Kidney (tissue), 14 donors: ENCODE measurements around the gene CADPS2. TPM values are rescaled to one million over a fixed set of nuclear protein-coding genes. Genes with fewer than 3 reads are reported as not detected.

Experiments
- DNase-seq, 5 donors: peaks; one replicate each; pipeline ENCODE4 v3.0.0-alpha.2; 2013 to 2020
- FAIRE-seq: peaks from 2 replicates; lab custom pipeline; 2012; peaks lifted over from hg19 to GRCh38; lab: Jason Lieb, UNC
- H3K27ac ChIP-seq, 2 donors: one replicate each; pipeline ENCODE4 v1.7.0; 2013; ENCODE audit warnings: low read depth in 2 of 2, low read length in 2 of 2, inconsistent platforms in 1 of 2
- H3K27me3 ChIP-seq: one replicate; pipeline ENCODE4 v1.7.1; 2013; ENCODE audit warnings: low read length, inconsistent platforms; ENCODE audit not compliant: control insufficient read depth, insufficient read depth
- H3K36me3 ChIP-seq, 3 donors: one replicate each; pipeline versions ENCODE4 v1.7.0 to v1.7.1; 2013; ENCODE audit warnings: low read length in 3 of 3, control low read depth in 1 of 3, inconsistent platforms in 1 of 3; ENCODE audit not compliant: insufficient read depth in 3 of 3, control insufficient read depth in 2 of 3
- H3K4me1 ChIP-seq, 3 donors: one replicate each; pipeline versions ENCODE4 v1.7.0 to v1.7.1; 2013; ENCODE audit warnings: low read length in 3 of 3, inconsistent platforms in 1 of 3, low read depth in 1 of 3; ENCODE audit not compliant: control insufficient read depth in 2 of 3, insufficient read depth in 2 of 3
- H3K4me3 ChIP-seq, 3 donors: one replicate each; pipeline versions ENCODE4 v1.7.0 to v1.8.1; 2013; ENCODE audit warnings: low read length in 3 of 3, control low read depth in 1 of 3, inconsistent platforms in 1 of 3
- H3K9ac ChIP-seq, 3 donors: one replicate each; pipeline versions ENCODE4 v1.7.0 to v1.7.1; 2013; ENCODE audit warnings: low read length in 3 of 3, control low read depth in 1 of 3, inconsistent platforms in 1 of 3
- H3K9me3 ChIP-seq, 3 donors: one replicate each; pipeline versions ENCODE4 v1.7.0 to v1.7.1; 2013; ENCODE audit warnings: low read length in 3 of 3, control low read depth in 1 of 3, inconsistent platforms in 1 of 3; ENCODE audit not compliant: control insufficient read depth in 2 of 3, insufficient read depth in 1 of 3
- CTCF ChIP-seq: IDR thresholded peaks from 3 replicates; pipeline ENCODE4 v1.5.1; 2012; ENCODE audit warnings: mild to moderate bottlenecking, moderate library complexity, borderline replicate concordance; ENCODE audit not compliant: insufficient read depth; ENCODE audit errors: extremely low read depth
- intact Hi-C: fragments of 100-400 bp; cut with DNase I; formaldehyde crosslinking; loops from one replicate; pipeline ENCODE4 v1.11.1; 2022
- polyA plus RNA-seq: library from polyadenylated mRNA; stranded (reverse); fragments of 350-450 nt; fragmentation: Illumina TruSeq; extraction: RNeasy Lipid Tissue Mini Kit (QIAGEN cat#74804); gene quantifications from one replicate; pipeline ENCODE4 v1.2.3, GENCODE V29; 2014; ENCODE audit warnings: low read depth, low replicate concordance; ENCODE audit not compliant: insufficient read depth
- total RNA-seq: library from RNA; stranded (reverse); fragmentation: NEBNext Ultra II Directional; extraction: Animal tissue kit (Norgen Biotek cat#: 25700); gene quantifications from one replicate; pipeline ENCODE4 v1.2.1, GENCODE V29; 2021
- donor health status: control.
- donor health status: control.
- donor health status: control.
- donor health status: control.
- donor health status: control.
- donor health status: DM: yes; HTN: yes; CAD: no.
- donor health status: Normal renal cell carcinoma (clear cell type).

The CADPS2 gene
- total and polyA plus RNA-seq, 2 donors from 2014 or later: 33.0 to 39.9 TPM

DNA sequence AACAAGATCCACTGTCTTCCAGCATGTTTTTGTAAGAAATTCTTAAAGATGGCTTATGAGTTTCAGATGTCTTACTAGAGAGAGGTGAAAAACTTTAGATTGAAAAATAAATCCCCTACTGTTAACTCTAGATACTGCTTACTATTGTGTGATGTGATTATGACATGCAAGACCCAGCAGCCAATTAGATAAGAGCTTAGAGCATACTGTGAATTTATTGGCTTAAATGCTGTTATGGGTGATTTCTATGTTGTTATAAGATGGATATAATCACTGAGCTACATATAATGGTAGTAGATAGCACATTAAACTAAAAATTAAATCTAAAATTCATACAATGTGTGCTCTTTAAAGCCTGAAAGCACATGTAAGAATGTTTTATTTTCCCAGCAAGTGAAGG, 187.2 kb downstream of the CADPS2 start, which contains the start of gene RNF133:
Gene RNF133 (minus strand): TSS at position 101 of the 400 bp plus-strand sequence. CDS start 199 bp downstream, outside the sequence.
- no peaks in the 10 kb centered on the region for H3K36me3 ChIP-seq
- intact Hi-C loops: no loop called here

DNA sequence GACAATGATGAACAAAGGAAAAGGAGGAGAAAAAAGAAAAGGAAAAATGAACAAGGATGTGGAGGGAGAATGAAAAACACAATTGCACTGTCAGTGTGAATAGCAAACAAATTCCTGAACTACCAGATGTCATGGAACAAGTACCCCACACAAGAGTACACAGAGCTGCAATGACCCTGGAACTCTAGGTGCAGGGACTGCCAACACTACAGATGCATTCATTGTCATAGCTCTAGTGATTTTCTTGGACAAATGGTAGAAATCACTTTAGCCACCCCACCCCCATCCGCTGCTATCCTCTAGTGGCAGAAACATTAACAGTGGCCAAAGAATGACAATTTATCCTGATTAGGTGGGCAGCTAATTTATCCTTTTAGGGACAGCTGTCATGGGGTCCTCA, 190.4 kb downstream of the CADPS2 start:
- Histone ChIP-seq H3K9ac (no peak overlapping the region), H3K27me3 (no peaks in the 10 kb centered on the region), H3K4me3 (no peak overlapping the region), H3K4me1 (no peaks in the 10 kb centered on the region), H3K36me3 (no peaks in the 10 kb centered on the region), H3K27ac (no peak overlapping the region), H3K9me3 (no peaks in the 10 kb centered on the region)
- intact Hi-C loops: no loop called here
- TF ChIP-seq CTCF: no peak
- no peak for DNase-seq
- FAIRE-seq: no peak

More for the DNA sequence above, 187.2 kb downstream of the CADPS2 start, which contains the start of gene RNF133:
- no peak within 1 kb of the TSS for H3K27ac ChIP-seq
- no peaks in the 10 kb centered on the region for H3K9me3 ChIP-seq
- TF ChIP-seq CTCF: no peak
- no peak for DNase-seq
- H3K9ac ChIP-seq: no peak within 1 kb of the TSS
- no peak within 1 kb of the TSS for H3K4me3 ChIP-seq
- FAIRE-seq: no peak
- no peaks in the 10 kb centered on the region for H3K27me3 ChIP-seq
- H3K4me1 ChIP-seq: no peaks in the 10 kb centered on the region

- Histone ChIP-seq H3K9me3 (no peaks in the 10 kb centered on the region), H3K9ac (no peak overlapping the region), H3K27me3 (no peaks in the 10 kb centered on the region), H3K4me1 (no peaks in the 10 kb centered on the region), H3K4me3 (no peak overlapping the region), H3K27ac (no peak overlapping the region), H3K36me3 (no peaks in the 10 kb centered on the region)
- intact Hi-C loops: no loop called here
- no peak for FAIRE-seq
- TF ChIP-seq CTCF: no peak
- DNase-seq: no peak
Observed at GRCh38 chr7:122694697-122695096, 191.6 kb downstream of the CADPS2 start.

DNA sequence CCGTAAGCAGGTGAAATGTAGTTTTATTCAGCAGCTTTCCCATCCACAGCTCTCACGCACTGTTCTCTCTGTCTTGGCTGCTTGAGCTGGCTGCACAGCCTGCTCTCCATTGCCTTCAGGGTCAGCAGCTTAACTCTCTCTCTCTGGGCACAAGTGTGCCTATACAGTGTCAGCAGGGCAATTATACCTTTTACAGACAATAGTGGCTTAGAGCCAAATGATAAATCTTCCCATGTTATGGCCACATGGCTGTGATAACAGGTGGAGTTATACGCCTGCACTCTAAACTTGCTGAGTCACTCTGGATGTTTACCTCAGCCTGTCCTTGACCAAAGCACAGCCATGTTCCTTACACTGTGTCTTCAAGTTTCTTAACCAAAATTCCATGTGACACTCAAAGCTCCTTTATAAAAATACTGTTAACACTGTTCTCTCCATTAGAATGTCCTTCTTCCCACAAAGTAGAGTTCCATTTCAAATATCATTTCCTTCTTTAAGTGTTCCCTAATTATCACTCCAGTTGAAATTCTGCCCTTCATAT, 193.4 kb downstream of the CADPS2 start:
- intact Hi-C loops: no loop called here
- no peaks in the 10 kb centered on the region for H3K4me1 ChIP-seq
- FAIRE-seq: no peak
- H3K4me3 ChIP-seq: no peak overlapping the region
- H3K9me3 ChIP-seq: no peaks in the 10 kb centered on the region
- H3K9ac ChIP-seq: no peak overlapping the region
- no peaks in the 10 kb centered on the region for H3K36me3 ChIP-seq
- H3K27me3 ChIP-seq: no peaks in the 10 kb centered on the region
- H3K27ac ChIP-seq: no peak overlapping the region
- no peak for DNase-seq
- no peak for TF ChIP-seq CTCF
